Calu3 (cell line): Measurements from ENCODE around the gene MICB. TPM values are rescaled to one million over a fixed set of nuclear protein-coding genes. Genes with fewer than 3 reads are reported as not detected.

Experiments used
- BruUV-seq: library from RNA; stranded (reverse); fragments of 400-500 nt; replicated peaks from 2 replicates; lab custom pipeline; 2021; lab: Mats Ljungman, UMichigan
- CTCF ChIA-PET: fragments of 300-600 bp; sonication (Branson Sonifier 250); formaldehyde crosslinking; loops from one replicate; lab custom pipeline; 2022; ENCODE audit warnings: antibody characterized with exemption; lab: Charles Lee
- DNase-seq: peaks from one replicate; pipeline ENCODE4 v3.0.0; 2022
- H3K27ac Mint-ChIP-seq: one replicate; pipeline ENCODE4 v1.8.0; 2022; ENCODE audit warnings: mixed read lengths; ENCODE audit not compliant: unreplicated experiment
- H3K27me3 Mint-ChIP-seq: one replicate; pipeline ENCODE4 v1.8.0; 2022; ENCODE audit warnings: mixed read lengths; ENCODE audit not compliant: unreplicated experiment
- H3K36me3 Mint-ChIP-seq: one replicate; pipeline ENCODE4 v1.8.0; 2022; ENCODE audit warnings: mild to moderate bottlenecking, moderate library complexity, mixed read lengths; ENCODE audit not compliant: insufficient read depth, unreplicated experiment
- H3K4me1 Mint-ChIP-seq: one replicate; pipeline ENCODE4 v1.8.0; 2022; ENCODE audit warnings: mild to moderate bottlenecking, low read depth, mixed read lengths; ENCODE audit not compliant: unreplicated experiment
- H3K4me3 Mint-ChIP-seq: one replicate; pipeline ENCODE4 v1.8.0; 2022; ENCODE audit warnings: mild to moderate bottlenecking, low read depth, moderate library complexity, mixed read lengths; ENCODE audit not compliant: unreplicated experiment
- H3K9me3 Mint-ChIP-seq: one replicate; pipeline ENCODE4 v1.8.0; 2022; ENCODE audit warnings: low read depth, mixed read lengths; ENCODE audit not compliant: unreplicated experiment
- CTCF ChIP-seq: fragments of 200-600 bp; IDR thresholded peaks from one replicate; pipeline ENCODE4 v1.8.0; 2022; ENCODE audit warnings: antibody characterized with exemption; ENCODE audit not compliant: unreplicated experiment
- intact Hi-C: fragments of 100-400 bp; cut with micrococcal nuclease; formaldehyde crosslinking; loops from one replicate; pipeline ENCODE4 v1.10.0; 2022; ENCODE audit not compliant: unreplicated experiment
- total RNA-seq: library from RNA; stranded (reverse); gene quantifications from 2 replicates; pipeline ENCODE4 v1.2.3, GENCODE V29; 2022

Gene MICB
- total RNA-seq, 1 experiment from 2014 or later: 64.3 TPM

GRCh38 chr6:31467151-31467550 lies 30.8 kb upstream of the MICB start:
- DNase-seq: no peak
- no peak overlapping the region for H3K27ac Mint-ChIP-seq
- peaks cover 15% of the 10 kb centered on the region for H3K36me3 Mint-ChIP-seq
- TF ChIP-seq CTCF: no peak
- no peak overlapping the region for H3K4me3 Mint-ChIP-seq
- intact Hi-C loops: no loop called here
- no peaks in the 10 kb centered on the region for H3K9me3 Mint-ChIP-seq
- CTCF ChIA-PET: no interaction called here
- H3K4me1 Mint-ChIP-seq: peaks cover 17% of the 10 kb centered on the region
- BruUV-seq: no TSS peak
- peaks cover 51% of the 10 kb centered on the region for H3K27me3 Mint-ChIP-seq

- TF ChIP-seq CTCF: no peak
- Mint-ChIP-seq H3K9me3 (no peaks in the 10 kb centered on the region), H3K27ac (no peak overlapping the region), H3K4me3 (no peak overlapping the region), H3K36me3 (peaks cover 6% of the 10 kb centered on the region), H3K27me3 (peaks cover 51% of the 10 kb centered on the region), H3K4me1 (peaks cover 5% of the 10 kb centered on the region)
- no peak for DNase-seq
- CTCF ChIA-PET: interaction anchor here (0.7 to 1.4 kb wide), 2 partner anchors 11 to 26 kb away, joined by 4 to 5 read pairs; no protein-coding TSS in a partner anchor
- intact Hi-C loops: no loop called here
- BruUV-seq: no TSS peak
These were observed 29.6 kb upstream of the MICB start for GRCh38 chr6:31468311-31468710.

DNA sequence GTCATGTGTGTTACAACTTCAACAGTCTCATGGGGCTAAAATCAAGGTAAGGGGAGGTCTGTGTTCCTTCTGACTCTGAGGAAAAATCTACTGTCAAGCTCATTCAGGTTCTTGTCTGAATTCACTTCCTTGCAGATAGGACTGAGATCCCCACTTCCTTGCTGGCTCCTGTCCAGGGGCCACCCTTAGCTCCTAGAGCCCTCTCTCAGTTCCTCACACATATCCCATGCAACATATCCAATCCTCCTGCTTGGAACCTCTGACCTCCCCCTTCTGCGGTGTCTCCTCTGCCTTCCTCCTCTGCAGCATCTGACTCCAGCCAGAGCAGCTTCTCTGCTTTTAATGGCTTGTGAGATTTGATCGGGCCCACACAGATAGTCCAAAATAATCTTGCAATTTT lies 27.1 kb upstream of the MICB start:
- CTCF ChIA-PET: no interaction called here
- Mint-ChIP-seq H3K36me3 (no peaks in the 10 kb centered on the region), H3K27me3 (peaks cover 64% of the 10 kb centered on the region)

GRCh38 chr6:31471711-31472110 lies 26.2 kb upstream of the MICB start:
- Mint-ChIP-seq H3K9me3 (no peaks in the 10 kb centered on the region), H3K27me3 (peaks cover 69% of the 10 kb centered on the region), H3K4me1 (peaks cover 8% of the 10 kb centered on the region), H3K36me3 (no peaks in the 10 kb centered on the region), H3K27ac (no peak overlapping the region), H3K4me3 (no peak overlapping the region)
- BruUV-seq: no TSS peak
- intact Hi-C loops: no loop called here
- DNase-seq: no peak
- TF ChIP-seq CTCF: no peak
- CTCF ChIA-PET: no interaction called here

More for the DNA sequence above, 27.1 kb upstream of the MICB start:
- Mint-ChIP-seq H3K4me3 (no peak overlapping the region), H3K4me1 (peaks cover 8% of the 10 kb centered on the region), H3K9me3 (no peaks in the 10 kb centered on the region), H3K27ac (no peak overlapping the region)
- no TSS peak for BruUV-seq
- intact Hi-C loops: no loop called here
- no peak for TF ChIP-seq CTCF
- no peak for DNase-seq
